Duodenal mucosa (tissue), 2 donors: Measurements from ENCODE around the gene UGT3A1.
A peak's percentile ranks its signal among the peaks of the same experiment; 100 is the strongest.
"Not testable (repeated sequence)": the region's sequence is repeated elsewhere in the genome, so short reads cannot be mapped to it uniquely, and the experiment has no call there.

Source experiments
- H3K27ac ChIP-seq: one replicate; pipeline ENCODE4 v1.7.0; 2013; ENCODE audit warnings: low read depth, low read length
- H3K27me3 ChIP-seq, 2 donors: one replicate each; pipeline ENCODE4 v1.7.0; 2013; ENCODE audit warnings: low read length in 2 of 2, control low read depth in 1 of 2; ENCODE audit not compliant: insufficient read depth in 2 of 2, control insufficient read depth in 1 of 2
- H3K36me3 ChIP-seq, 2 donors: one replicate each; pipeline ENCODE4 v1.7.0; 2013; ENCODE audit warnings: low read length in 2 of 2, control low read depth in 1 of 2; ENCODE audit not compliant: insufficient read depth in 2 of 2, control insufficient read depth in 1 of 2
- H3K4me1 ChIP-seq, 2 donors: one replicate each; pipeline ENCODE4 v1.7.0; 2013; ENCODE audit warnings: low read length in 2 of 2, control low read depth in 1 of 2; ENCODE audit not compliant: insufficient read depth in 2 of 2, control insufficient read depth in 1 of 2
- H3K4me3 ChIP-seq, 2 donors: one replicate each; pipeline ENCODE4 v1.7.0; 2013; ENCODE audit warnings: low read length in 2 of 2, low read depth in 1 of 2
- H3K9ac ChIP-seq, 2 donors: one replicate each; pipeline ENCODE4 v1.7.0; 2013; ENCODE audit warnings: low read length in 2 of 2, low read depth in 1 of 2
- H3K9me3 ChIP-seq, 2 donors: one replicate each; pipeline ENCODE4 v1.7.0; 2013; ENCODE audit warnings: low read length in 2 of 2, control low read depth in 1 of 2; ENCODE audit not compliant: control insufficient read depth in 1 of 2

Gene UGT3A1

DNA sequence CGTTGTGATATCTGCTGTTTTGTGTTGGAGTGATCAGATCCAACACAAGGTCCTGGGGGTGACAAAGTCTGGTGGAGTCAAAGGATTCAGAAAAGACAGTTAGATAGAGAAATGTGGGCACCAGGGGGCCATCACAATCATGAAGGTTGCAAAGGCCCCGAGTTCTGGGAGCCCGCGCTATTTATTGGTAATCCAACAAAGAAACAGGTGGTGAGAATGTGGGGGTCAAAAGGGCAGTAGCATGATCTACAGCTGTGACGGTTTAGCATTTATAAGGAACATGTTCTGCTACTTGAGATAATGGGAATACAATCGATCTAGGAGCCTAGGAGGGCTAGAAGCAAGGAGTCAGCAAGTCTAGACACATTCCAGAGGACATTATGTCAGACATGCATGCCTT is 31.1 kb upstream of the UGT3A1 start:
- H3K27me3 ChIP-seq, H3K9me3 ChIP-seq, H3K27ac ChIP-seq, H3K9ac ChIP-seq, H3K4me3 ChIP-seq, H3K36me3 ChIP-seq: not testable (repeated sequence)
- H3K4me1 ChIP-seq: peaks cover 0 to 10% of the 10 kb centered on the region in 2 donors

DNA sequence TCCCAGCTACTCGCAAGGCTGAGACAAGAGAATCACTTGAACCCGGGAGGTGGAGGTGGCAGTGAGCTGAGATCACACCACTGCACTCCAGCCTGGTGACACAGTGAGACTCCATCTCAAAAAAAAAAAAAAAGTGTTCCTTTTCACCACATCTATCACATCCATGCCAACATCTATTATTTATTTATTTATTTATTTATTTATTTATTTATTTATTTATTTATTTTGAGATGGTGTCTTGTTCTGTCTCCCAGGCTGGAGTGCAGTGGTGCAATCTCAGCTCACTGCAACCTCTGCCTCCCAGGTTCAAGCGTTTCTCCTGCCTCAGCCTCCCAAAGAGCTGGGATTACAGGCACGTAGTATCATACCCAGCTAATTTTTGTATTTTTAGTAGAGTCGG is 28.4 kb upstream of the UGT3A1 start:
- H3K4me1 ChIP-seq: peaks cover 0 to 19% of the 10 kb centered on the region in 2 donors
- H3K36me3 ChIP-seq, H3K27me3 ChIP-seq: not testable (repeated sequence)

DNA sequence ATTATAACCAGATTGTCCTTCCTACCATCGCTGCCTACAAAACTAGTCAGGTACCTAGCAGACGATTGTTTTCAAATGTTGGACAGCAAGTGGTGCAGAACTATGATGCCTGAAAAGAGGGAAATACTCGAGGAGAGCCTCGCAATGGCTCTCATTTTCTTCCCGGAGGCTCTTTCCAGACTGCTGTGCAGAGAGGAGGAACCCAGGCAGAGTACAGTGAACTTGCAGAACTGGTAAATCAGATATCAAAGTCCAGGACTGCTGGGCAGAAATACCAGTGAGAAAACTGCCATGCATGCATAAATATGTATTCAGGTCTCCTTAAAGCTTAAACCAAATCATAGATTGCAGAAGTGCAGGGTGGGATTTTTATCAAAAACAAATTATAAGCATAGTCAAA is 26.4 kb upstream of the UGT3A1 start:
- peaks cover 0 to 19% of the 10 kb centered on the region in 2 donors for H3K4me1 ChIP-seq
- H3K4me3 ChIP-seq: peak overlapping the region; percentile 0 to 33
- H3K27me3 ChIP-seq: no peaks in the 10 kb centered on the region
- H3K9me3 ChIP-seq: peaks cover 18 to 26% of the 10 kb centered on the region in 2 donors
- H3K27ac ChIP-seq: no peak overlapping the region
- H3K9ac ChIP-seq: no peak overlapping the region
- no peaks in the 10 kb centered on the region for H3K36me3 ChIP-seq

More for the DNA sequence above, 28.4 kb upstream of the UGT3A1 start:
- H3K4me3 ChIP-seq, H3K9ac ChIP-seq, H3K27ac ChIP-seq: not testable (repeated sequence)
- H3K9me3 ChIP-seq: peaks cover 10 to 15% of the 10 kb centered on the region in 2 donors

DNA sequence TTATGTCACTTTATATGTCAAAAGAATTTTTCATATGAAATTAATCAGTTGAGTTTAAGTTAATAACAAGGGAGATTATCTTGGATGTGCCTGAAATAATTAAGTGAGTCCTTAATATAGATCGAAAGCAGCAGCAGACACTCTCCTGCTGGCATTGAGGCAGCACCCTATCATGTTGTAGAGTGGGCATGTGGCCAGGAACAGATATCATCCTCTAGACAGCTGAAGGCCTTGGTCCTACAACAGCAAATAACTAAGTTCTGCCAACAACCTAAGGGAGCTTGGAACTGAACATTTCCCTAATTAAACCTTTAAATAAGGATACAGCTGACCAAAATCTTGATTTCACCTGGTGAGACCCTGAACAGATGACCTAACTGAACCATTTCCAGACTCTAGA is 25.8 kb upstream of the UGT3A1 start:
- peaks cover 18 to 29% of the 10 kb centered on the region in 2 donors for H3K9me3 ChIP-seq
- H3K4me1 ChIP-seq: peaks cover 0 to 19% of the 10 kb centered on the region in 2 donors
- no peaks in the 10 kb centered on the region for H3K36me3 ChIP-seq
- H3K4me3 ChIP-seq: peak overlapping the region in 1 of 2 donors; percentile 33
- H3K9ac ChIP-seq: no peak overlapping the region
- H3K27ac ChIP-seq: no peak overlapping the region
- H3K27me3 ChIP-seq: no peaks in the 10 kb centered on the region

DNA sequence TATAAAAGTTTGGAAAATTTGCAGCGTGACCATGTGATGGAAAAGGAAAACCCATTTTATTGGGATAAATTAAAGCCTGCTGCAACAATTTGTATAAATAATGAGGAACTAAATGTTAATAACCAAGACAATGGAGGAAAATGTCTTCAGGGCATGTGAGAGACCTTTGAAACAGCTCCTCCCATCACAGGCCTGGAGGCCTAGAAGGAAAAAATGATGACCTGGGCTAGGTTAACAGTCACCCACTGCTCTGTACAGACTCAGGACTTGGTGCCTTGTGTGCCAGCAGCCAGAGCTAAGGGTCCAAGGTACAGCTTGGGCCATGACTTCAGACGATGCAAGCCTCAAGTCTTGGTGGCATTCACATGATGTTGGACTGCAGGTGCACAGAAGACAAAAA is 22.0 kb upstream of the UGT3A1 start:
- Histone ChIP-seq H3K36me3 (no peaks in the 10 kb centered on the region), H3K27me3 (no peaks in the 10 kb centered on the region), H3K4me3 (no peak overlapping the region), H3K9me3 (peaks cover 28 to 42% of the 10 kb centered on the region in 2 donors), H3K27ac (no peak overlapping the region), H3K9ac (no peak overlapping the region), H3K4me1 (peaks cover 0 to 16% of the 10 kb centered on the region in 2 donors)

DNA sequence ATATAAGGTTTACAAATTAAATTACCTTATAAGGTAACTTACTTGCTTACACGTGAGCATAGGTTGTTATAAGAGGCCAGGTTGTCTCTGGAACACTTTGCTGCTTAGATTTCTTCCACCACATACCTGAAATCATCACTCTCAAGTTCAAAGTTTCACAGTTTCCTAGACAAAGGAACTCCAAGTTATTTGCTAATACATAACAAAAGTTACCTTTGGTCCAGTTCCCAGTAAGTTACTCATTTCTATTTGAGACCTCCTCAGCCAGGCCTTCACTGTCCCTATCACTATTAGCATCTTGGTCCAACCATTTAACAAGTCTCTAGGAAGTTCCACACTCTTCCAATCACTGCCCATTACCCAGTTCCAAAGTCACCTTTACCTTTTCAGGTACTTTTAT is 18.5 kb upstream of the UGT3A1 start:
- H3K9me3 ChIP-seq: peaks cover 18 to 34% of the 10 kb centered on the region in 2 donors
- H3K4me1 ChIP-seq: peaks cover 0 to 7% of the 10 kb centered on the region in 2 donors
- no peaks in the 10 kb centered on the region for H3K27me3 ChIP-seq
- no peak overlapping the region for H3K27ac ChIP-seq
- H3K36me3 ChIP-seq: no peaks in the 10 kb centered on the region
- H3K4me3 ChIP-seq: no peak overlapping the region
- H3K9ac ChIP-seq: no peak overlapping the region

DNA sequence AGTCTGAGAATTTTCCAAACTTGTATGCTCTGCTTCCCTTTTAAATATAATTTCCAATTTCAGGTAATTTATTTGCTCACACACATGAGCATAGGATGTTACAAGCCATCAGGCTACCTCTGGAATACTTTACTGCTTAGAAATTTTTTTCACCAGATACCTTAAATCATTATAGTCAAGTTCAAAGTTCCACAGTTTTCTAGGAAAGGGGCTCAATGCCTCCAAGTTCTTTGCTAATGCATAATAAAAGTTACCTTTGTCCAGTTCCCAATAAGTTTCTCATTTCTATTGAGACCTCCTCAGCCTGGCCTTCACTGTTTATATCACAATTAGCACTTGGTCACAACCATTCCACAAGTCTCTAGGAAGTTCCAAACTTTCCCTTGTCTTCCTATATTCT is 16.2 kb upstream of the UGT3A1 start:
- Histone ChIP-seq H3K27me3 (no peaks in the 10 kb centered on the region), H3K4me1 (peaks cover 0 to 7% of the 10 kb centered on the region in 2 donors), H3K36me3 (no peaks in the 10 kb centered on the region), H3K27ac (no peak overlapping the region), H3K9me3 (peaks cover 10 to 20% of the 10 kb centered on the region in 2 donors), H3K9ac (no peak overlapping the region), H3K4me3 (no peak overlapping the region)

DNA sequence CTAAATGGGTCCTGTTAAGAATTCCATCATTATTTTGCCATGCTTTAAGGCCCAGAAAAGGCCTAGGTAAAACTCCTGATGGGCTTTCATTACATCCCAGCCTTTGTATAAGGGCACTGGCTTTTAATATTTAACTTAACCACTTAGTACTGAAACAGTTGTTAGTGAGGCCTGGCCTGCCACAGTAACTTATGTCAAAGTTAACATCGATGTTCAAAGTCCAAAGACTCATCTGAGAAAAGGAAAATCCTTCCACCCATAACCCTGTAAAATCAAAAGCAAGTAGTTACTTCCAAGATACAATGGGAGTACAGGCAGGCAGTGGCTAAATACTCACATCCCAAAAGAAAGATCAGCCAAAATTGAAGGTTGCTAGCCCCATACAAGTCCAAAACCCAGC is 15.0 kb upstream of the UGT3A1 start:
- Histone ChIP-seq H3K27ac (no peak overlapping the region), H3K27me3 (no peaks in the 10 kb centered on the region), H3K4me3 (no peak overlapping the region), H3K4me1 (peaks cover 0 to 7% of the 10 kb centered on the region in 2 donors), H3K9me3 (peaks cover 10 to 19% of the 10 kb centered on the region in 2 donors), H3K36me3 (no peaks in the 10 kb centered on the region), H3K9ac (no peak overlapping the region)

DNA sequence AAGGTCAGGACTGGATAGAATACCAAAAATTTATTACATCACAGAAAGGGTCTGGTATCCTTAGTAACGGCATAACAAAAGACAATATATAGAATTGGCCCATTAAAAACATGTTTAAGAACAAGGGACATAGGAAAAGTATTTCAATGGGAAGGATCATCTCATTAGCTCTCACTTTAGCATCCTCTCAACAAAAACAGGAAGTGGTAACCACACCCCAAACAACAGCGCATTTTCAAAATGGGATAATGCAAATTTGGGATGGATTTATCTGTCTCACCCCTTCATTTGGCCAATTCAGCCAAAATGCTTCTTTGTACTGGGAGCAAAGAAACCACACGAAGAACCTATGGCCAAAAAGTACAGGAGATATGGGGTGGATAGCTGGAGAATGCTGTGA is 9.8 kb upstream of the UGT3A1 start:
- H3K36me3 ChIP-seq: no peaks in the 10 kb centered on the region
- no peak overlapping the region for H3K9ac ChIP-seq
- H3K27me3 ChIP-seq: no peaks in the 10 kb centered on the region
- peaks cover 0 to under 1% of the 10 kb centered on the region in 2 donors for H3K4me1 ChIP-seq
- no peak overlapping the region for H3K4me3 ChIP-seq
- no peak overlapping the region for H3K27ac ChIP-seq
- no peaks in the 10 kb centered on the region for H3K9me3 ChIP-seq

DNA sequence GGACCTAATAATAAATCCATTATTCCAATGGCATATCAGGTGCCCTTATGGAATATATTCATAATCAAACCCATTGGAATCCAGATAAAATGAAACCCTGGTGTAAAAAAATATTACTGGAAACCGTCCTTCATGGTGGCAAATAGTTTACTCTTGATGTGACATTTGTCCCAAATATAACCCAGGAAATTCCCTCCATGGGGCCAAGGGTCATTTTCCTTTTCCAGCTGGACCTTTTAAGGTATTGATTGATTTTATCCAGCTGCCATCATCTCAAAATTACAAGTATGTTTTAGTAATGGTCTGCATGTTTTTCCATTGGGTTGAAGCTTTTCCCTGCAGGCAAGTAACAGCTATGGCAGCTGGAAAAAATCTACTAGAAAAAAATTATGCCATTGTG is 8.4 kb upstream of the UGT3A1 start:
- Histone ChIP-seq H3K27ac (no peak overlapping the region), H3K27me3 (no peaks in the 10 kb centered on the region)

DNA sequence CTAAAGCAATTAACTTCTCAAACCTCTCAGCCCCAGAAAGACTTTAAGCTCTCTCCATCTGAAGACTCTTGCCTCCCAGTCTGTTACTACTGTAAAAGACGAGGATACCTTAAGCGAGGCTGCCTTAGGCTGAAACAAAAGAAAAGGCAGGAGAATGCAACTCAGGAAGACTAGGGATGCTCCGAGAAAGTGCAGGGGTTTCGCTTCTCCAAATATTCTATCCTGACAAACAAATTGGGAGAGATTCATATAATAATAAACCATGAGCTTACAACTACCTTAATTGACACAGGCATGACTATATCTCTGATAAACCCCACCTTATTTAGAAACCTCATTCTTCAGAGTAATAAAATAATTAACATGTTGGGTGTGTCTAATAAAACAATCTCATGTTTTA is 4.9 kb upstream of the UGT3A1 start:
- Histone ChIP-seq H3K27ac (no peak overlapping the region), H3K4me1 (peaks cover 3 to 5% of the 10 kb centered on the region in 2 donors), H3K36me3 (no peaks in the 10 kb centered on the region), H3K27me3 (no peaks in the 10 kb centered on the region), H3K9ac (no peak overlapping the region), H3K4me3 (no peak overlapping the region), H3K9me3 (no peaks in the 10 kb centered on the region)

More for the DNA sequence above, 8.4 kb upstream of the UGT3A1 start:
- peaks cover 3 to 5% of the 10 kb centered on the region in 2 donors for H3K4me1 ChIP-seq
- H3K4me3 ChIP-seq: no peak overlapping the region
- H3K9ac ChIP-seq: no peak overlapping the region
- no peaks in the 10 kb centered on the region for H3K9me3 ChIP-seq
- no peaks in the 10 kb centered on the region for H3K36me3 ChIP-seq
